Uterus (tissue), 4 donors: Measurements from ENCODE around the gene ASCC1. TPM values are rescaled to one million over a fixed set of nuclear protein-coding genes. Genes with fewer than 3 reads are reported as not detected.

ENCODE experiments used
- DNase-seq, 2 donors: peaks; one replicate each; pipeline ENCODE4 v3.0.0-alpha.2; 2019 to 2020
- H3K27ac ChIP-seq, 2 donors: fragments of 200-600 bp; sonication (generic); 1 replicate in 1 of 2; 2 replicates in 1 of 2; pipeline ENCODE4 v1.5.1; 2016 to 2018
- H3K27me3 ChIP-seq, 2 donors: fragments of 200-600 bp; sonication (generic); one replicate each; pipeline ENCODE4 v1.5.1; 2018 to 2019; ENCODE audit warnings: control low read depth in 1 of 2
- H3K36me3 ChIP-seq, 2 donors: fragments of 200-600 bp; sonication (generic); one replicate each; pipeline ENCODE4 v1.5.1; 2019; ENCODE audit warnings: control low read depth in 1 of 2
- H3K4me1 ChIP-seq, 2 donors: fragments of 200-600 bp; sonication (generic); one replicate each; pipeline ENCODE4 v1.5.1; 2018 to 2019; ENCODE audit warnings: control low read depth in 1 of 2
- H3K4me3 ChIP-seq, 2 donors: fragments of 200-600 bp; sonication (generic); 1 replicate in 1 of 2; 2 replicates in 1 of 2; pipeline ENCODE4 v1.5.1; 2018 to 2019; ENCODE audit warnings: mild to moderate bottlenecking in 1 of 2
- H3K9me3 ChIP-seq, 2 donors: fragments of 200-600 bp; sonication (generic); one replicate each; pipeline ENCODE4 v1.5.1; 2019; ENCODE audit warnings: control low read depth in 1 of 2
- POLR2A ChIP-seq, 2 donors: fragments of 450-650 bp; IDR thresholded peaks; one replicate each; pipeline ENCODE4 v1.6.1; 2016; ENCODE audit warnings: antibody characterized with exemption in 2 of 2, mild to moderate bottlenecking in 1 of 2, moderate library complexity in 1 of 2
- intact Hi-C: fragments of 100-400 bp; cut with DNase I; formaldehyde crosslinking; loops from one replicate; pipeline ENCODE4 v1.15.1; 2023; ENCODE audit warnings: low total_unique reads
- total RNA-seq, 4 donors: library from RNA; depleted of rRNA in 3 of 4; stranded (reverse); fragments of >200 nt in 3 of 4; gene quantifications; one replicate each; pipeline versions ENCODE4 v1.1.0 to v1.2.4, GENCODE V29; 2014 to 2023
- TF ChIP-seq, protein P1 (sequence below), 4 experiments: fragments of 200-600 bp in 2 of 4; fragments of 450-650 bp in 2 of 4; sonication (generic) in 2 of 4; IDR thresholded peaks; one replicate each; pipeline ENCODE4 v1.5.1; 2016 to 2019; ENCODE audit warnings: antibody characterized with exemption in 4 of 4, mild to moderate bottlenecking in 2 of 4, moderate library complexity in 1 of 4
- donor health status: DM: yes; HTN: yes; CAD: no.

Gene ASCC1
- total RNA-seq, 4 donors from 2014 or later, result 17.9 to 156 (median 38.4) TPM

DNA sequence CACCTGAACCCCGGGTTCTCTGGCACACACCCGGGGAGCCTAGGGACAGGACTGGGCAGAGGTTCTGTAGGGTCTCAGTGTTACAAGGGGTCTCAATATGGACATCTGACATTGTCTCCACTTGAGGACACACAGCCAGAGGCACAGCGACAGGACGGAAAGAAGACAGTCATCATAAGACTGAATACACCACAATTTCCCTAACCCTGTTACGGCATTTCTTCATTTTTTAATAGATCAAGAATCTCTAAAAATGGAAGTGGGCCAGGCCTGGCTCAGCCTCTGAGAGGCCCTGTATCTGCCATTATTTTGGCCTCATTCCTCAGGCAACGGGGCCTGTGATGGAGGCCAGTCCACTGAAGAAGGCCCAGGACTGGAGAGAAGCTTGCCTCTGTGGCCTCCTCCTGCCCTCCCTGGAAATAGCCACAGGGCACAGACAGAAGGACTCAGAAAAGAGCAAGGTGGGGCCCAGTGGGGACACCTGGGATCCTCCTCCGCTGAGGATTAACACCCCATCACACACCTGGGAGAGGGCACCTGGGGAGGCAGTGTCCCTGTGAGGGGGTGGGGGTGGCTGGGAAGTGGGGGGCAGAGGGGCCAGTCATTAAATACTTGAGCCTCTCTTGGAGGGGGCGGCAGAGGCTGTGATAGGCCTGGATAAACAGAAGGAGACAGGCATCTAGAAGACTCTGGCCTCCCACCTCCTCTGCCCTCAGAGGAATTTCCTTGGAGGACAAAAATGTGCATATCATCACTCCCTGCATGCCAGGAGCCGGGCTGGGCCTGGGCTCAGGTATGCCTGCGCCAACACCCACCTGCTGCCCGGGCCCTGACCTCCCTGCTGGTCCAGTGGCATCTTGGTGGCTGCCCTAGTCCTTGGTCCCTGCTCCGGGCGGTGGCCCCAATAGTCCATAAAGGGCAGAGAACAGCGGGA is 135.8 kb downstream of the ASCC1 start:
- TF ChIP-seq, protein P1, sequence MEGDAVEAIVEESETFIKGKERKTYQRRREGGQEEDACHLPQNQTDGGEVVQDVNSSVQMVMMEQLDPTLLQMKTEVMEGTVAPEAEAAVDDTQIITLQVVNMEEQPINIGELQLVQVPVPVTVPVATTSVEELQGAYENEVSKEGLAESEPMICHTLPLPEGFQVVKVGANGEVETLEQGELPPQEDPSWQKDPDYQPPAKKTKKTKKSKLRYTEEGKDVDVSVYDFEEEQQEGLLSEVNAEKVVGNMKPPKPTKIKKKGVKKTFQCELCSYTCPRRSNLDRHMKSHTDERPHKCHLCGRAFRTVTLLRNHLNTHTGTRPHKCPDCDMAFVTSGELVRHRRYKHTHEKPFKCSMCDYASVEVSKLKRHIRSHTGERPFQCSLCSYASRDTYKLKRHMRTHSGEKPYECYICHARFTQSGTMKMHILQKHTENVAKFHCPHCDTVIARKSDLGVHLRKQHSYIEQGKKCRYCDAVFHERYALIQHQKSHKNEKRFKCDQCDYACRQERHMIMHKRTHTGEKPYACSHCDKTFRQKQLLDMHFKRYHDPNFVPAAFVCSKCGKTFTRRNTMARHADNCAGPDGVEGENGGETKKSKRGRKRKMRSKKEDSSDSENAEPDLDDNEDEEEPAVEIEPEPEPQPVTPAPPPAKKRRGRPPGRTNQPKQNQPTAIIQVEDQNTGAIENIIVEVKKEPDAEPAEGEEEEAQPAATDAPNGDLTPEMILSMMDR (IDR thresholded peaks at IDR 0.05), result no peak
- no peak for TF ChIP-seq POLR2A (IDR thresholded peaks at IDR 0.05)
- intact Hi-C loops, result no loop called here
- no peak overlapping the region for H3K27ac ChIP-seq
- no peaks in the 10 kb centered on the region for H3K9me3 ChIP-seq
- H3K27me3 ChIP-seq, result no peaks in the 10 kb centered on the region
- H3K36me3 ChIP-seq, result no peaks in the 10 kb centered on the region
- H3K4me3 ChIP-seq, result no peak overlapping the region
- no peaks in the 10 kb centered on the region for H3K4me1 ChIP-seq
- no peak for DNase-seq

GRCh38 chr10:72079356-72079755 is 136.7 kb downstream of the ASCC1 start:
- DNase-seq, result no peak
- no peaks in the 10 kb centered on the region for H3K4me1 ChIP-seq

DNA sequence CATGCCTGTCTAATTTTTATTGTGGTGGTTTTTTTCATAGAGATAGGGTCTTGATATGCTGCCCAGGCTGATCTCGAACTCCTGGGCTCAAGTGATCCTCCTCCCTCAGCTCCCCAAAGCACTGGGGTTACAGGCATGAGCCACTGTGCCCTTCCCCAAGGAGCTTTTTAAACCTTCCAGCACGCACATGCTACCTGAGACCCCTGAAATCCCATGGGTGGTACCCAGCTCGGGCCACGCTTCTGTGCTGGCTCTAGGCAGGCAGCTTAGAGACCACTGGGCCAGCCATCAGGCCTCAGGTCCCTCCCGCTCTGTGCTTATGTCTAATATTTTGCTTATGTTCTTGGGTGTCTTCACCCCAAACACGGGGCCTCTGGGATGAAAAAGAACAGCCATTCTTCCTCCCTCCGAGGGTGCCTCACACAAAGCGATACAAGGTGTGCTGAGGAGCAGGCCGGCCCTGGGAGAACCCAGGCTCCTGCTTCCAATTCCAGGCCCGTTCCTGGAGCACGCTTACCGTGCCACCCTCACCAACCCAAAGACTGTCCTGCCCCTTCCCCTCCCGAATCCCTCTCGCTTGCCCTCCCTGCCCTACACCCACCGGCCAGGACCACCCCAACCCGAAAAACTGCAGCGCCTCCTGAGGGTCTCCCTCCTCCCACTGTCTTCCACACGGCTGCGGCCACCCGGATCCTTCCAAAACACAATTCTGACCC is 138.6 kb downstream of the ASCC1 start:
- DNase-seq, result no peak
- H3K27me3 ChIP-seq, result no peaks in the 10 kb centered on the region
- TF ChIP-seq, protein P1 (IDR thresholded peaks at IDR 0.05), result no peak
- no peak for TF ChIP-seq POLR2A (IDR thresholded peaks at IDR 0.05)

More at GRCh38 chr10:72079356-72079755, 136.7 kb downstream of the ASCC1 start:
- Histone ChIP-seq H3K27ac (no peak overlapping the region), H3K27me3 (no peaks in the 10 kb centered on the region), H3K9me3 (no peaks in the 10 kb centered on the region), H3K4me3 (no peak overlapping the region), H3K36me3 (no peaks in the 10 kb centered on the region)
- intact Hi-C loops, result no loop called here
- TF ChIP-seq POLR2A (IDR thresholded peaks at IDR 0.05), result no peak
- TF ChIP-seq, protein P1 (IDR thresholded peaks at IDR 0.05), result no peak

GRCh38 chr10:72076756-72077155 is 139.3 kb downstream of the ASCC1 start:
- intact Hi-C loops, result no loop called here
- no peaks in the 10 kb centered on the region for H3K27me3 ChIP-seq
- H3K4me3 ChIP-seq, result no peak overlapping the region
- H3K4me1 ChIP-seq, result no peaks in the 10 kb centered on the region
- H3K27ac ChIP-seq, result no peak overlapping the region
- no peaks in the 10 kb centered on the region for H3K36me3 ChIP-seq
- no peaks in the 10 kb centered on the region for H3K9me3 ChIP-seq
- no peak for DNase-seq
- TF ChIP-seq, protein P1 (IDR thresholded peaks at IDR 0.05), result no peak
- no peak for TF ChIP-seq POLR2A (IDR thresholded peaks at IDR 0.05)

More for the DNA sequence above, 138.6 kb downstream of the ASCC1 start:
- Histone ChIP-seq H3K4me3 (no peak overlapping the region), H3K27ac (no peak overlapping the region), H3K36me3 (no peaks in the 10 kb centered on the region), H3K9me3 (no peaks in the 10 kb centered on the region), H3K4me1 (no peaks in the 10 kb centered on the region)
- intact Hi-C loops, result no loop called here
